ENCODE data around the gene EIF3J.
"Not testable (repeated sequence)": the region's sequence is repeated elsewhere in the genome, so short reads cannot be mapped to it uniquely, and the experiment has no call there.

The EIF3J gene, protein sequence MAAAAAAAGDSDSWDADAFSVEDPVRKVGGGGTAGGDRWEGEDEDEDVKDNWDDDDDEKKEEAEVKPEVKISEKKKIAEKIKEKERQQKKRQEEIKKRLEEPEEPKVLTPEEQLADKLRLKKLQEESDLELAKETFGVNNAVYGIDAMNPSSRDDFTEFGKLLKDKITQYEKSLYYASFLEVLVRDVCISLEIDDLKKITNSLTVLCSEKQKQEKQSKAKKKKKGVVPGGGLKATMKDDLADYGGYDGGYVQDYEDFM
- total RNA-seq: 93.1 reads per million, percentile 81 among the genes with 10 or more reads in this experiment

DNA sequence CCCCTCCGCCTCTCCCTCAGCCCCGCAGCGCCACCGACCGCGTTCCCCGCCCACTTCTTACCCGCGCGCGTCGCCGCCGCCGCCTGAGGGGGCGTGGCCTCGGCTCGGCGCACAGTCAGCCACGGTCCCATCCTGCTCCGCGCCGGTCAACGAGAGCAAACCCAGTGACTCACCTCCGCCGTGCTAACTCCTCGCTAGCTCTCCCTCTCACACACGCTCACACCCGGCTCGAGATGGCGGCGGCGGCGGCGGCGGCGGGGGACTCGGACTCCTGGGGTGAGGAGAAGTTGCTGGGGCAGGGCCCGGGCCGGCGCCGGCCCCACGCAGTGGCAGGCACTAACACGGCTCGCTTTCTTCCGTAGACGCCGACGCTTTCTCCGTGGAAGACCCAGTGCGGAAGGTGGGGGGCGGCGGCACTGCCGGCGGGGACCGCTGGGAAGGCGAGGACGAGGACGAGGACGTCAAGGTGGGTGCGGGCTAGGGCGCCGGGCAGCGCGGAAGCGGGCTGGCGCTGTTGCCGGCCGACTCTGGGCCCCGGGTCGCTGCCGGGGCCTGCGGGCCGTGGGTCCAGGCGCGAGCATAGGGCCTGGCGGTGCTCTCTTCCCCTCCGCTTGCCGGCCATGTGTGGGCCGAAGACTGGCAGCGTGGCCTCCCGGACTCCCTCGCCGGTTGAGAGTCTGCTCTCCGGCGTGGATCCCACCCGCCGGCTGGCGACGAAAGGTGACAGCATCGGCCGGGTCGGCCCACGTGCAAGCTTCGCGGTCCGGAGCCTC is at the start of gene EIF3J:
TSS of gene EIF3J (plus strand) at position 186 of the 773 bp plus-strand sequence. CDS start at position 234, 48 bp downstream.
- peak; percentile 92 for DNase-seq

DNA sequence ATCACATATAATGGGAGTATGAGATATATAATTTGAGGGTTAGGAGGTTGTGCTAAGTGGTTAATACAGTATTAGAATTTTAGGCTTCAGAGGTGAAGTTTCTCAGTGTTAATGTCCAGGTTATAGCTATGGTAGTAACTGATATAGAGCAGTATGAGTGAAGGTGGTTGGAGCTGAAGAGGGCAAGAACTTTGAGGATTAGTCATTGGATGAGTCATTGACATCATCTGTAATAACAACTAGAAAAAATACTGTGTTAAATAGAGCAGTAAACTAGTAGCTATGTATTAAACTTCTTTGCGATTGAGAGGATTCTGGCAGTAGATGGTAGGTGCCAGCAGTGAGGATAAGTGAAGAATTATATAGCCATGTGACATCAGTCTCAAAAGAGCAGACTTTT is 47.5 kb upstream of the EIF3J start:
- no peak for DNase-seq

DNA sequence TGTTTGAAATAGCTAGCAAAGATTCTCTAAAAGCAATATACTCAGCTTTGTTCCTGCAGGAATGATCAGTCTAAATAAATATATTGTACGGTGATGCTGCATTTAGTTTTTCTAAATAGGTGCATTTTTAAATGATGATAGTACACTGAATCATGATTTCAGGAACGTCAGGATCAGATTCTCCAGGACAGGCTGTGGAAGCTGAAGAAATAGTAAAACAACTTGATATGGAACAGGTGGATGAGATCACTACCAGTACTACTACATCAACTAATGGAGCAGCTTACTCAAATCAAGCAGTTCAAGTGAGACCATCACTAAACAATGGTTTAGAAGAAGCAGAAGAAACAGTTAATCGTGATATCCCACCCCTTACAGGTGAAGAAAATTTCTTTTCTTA is 46.3 kb upstream of the EIF3J start:
- DNase-seq: no peak

DNA sequence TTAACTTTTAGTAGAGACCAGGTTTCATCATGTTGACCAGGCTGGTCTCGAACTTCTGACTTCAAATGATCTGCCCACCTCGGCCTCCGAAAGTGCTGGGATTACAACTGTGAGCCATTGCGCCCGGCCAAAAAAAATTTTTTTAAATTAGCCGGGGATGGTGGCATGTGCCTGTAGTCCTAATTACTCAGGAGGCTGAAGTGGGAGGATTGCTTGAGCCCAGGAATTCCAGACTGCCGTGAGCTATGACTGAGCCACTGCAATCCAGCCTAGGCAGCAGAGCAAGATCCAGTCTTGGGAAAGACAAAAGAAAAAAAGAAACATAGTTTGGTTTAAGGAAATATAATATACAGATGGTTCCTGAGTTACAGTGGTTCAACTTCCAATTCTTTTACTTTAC is 44.9 kb upstream of the EIF3J start:
- no peak for DNase-seq

DNA sequence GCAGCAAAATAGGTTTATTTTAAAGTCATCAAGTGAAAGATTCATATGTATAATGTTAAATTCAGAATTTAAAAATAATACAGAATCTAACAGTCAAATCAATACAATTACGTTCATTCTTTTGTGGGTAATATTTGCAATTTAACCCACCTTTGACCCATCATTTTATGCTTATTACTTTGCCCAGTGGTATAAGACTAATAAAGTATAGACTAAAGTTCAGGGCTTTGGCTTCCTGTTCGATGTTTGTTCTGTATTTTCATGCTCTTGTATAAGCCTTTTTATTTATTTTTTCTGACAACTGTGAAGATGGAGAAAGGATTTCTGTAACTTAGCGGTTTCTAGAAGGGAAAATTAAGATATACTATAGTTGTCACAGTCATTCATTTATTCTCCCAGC is 44.3 kb upstream of the EIF3J start:
- DNase-seq: no peak

DNA sequence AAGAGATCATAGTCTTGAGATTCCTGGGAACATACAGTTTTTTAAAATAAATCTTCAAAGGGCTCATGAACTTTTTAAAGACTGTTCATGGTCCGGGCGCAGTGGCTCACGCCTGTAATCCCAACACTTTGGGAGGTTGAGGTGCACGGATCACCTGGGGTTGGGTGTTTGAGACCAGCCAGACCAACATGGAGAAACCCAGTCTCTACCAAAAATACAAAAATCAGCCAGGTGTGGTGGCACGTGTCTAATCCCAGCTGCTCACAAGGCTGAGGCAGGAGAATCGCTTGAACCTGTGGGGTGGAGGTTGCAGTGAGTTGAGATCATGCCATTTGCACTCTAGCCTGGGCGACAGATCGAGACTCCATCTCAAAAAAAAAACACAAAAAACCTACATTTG is 41.4 kb upstream of the EIF3J start:
- DNase-seq: no peak

DNA sequence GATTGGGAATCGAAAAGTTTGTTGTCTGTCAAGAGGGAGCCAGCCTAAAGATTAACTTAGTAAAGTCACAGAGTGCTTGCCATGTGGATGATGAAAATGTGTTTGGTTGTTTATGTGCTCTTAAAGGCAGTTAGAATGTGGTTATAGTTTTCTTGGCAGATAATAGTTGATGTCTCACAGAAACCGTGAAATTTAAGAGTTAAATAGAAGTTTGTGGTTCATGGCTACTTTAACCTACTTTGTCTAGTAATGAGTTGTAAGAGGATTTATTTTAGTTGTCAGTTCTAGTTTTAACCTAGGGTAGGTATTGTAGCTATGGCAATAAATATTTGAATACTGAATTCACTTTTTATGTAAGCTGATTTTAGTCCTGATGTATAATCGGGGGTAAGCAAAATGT is 36.4 kb upstream of the EIF3J start:
- no peak for DNase-seq

DNA sequence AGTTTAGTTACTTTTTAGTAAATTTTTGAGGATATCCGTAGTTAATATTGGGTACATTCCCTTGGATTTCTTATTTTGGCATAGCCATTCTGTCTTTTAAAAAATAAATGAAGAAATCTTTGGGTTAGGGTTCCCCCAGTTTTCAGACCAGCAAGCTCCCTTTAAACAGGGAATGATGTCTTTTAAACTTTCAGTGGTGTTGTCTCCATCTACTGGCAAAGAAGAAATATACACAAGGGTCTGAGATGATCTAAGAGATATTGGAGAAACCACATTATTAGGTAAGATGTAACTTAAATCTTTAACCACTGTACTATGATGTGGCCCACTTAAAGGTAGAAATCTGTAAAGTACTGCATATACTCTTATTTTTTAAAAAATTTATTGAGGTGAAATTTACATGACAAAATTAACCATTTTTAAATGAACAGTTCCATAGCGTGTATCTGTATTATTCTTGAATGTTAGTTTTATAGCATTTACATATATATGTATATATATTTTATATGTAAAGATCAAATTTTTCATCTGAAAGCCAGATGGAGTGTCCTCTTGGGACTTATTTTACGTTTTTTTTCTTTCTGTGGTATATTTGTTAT is 35.1 kb upstream of the EIF3J start:
- no peak for DNase-seq

DNA sequence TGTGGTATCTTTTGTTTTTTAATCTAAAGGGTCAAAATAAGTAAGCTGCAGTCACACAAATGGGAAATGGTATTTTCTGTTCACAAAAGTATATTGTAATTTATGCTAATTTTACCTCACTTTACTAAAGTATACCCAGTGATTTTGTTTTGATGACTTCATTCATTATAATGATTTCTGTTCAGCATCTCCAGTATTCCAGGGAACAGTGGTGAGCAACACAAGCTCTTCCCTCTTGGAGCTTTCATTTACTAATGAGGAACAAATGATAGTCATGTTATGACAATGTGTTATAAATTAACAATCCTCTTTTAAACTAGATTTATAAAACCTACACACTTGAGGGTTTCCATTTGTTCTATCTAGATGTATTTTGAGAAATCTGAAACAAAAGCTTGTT is 20.5 kb upstream of the EIF3J start:
- no peak for DNase-seq

DNA sequence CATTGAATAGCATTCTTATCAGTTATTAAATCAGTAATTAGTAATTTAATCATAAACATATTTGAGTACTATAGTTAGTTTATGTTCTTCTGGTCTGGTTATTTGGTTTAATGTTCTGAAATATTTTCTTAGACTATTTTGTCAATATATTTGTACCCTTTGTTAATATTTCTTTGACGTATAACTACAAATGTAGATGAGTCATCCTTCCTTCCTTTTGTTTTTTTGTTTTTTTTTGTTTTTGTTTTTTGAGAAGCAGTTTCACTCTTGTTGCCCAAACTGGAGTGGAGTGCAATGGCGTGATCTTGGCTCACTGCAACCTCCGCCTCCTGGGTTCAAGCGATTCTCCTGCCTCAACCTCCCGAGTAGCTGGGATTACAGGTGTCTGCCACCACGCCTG is 17.4 kb upstream of the EIF3J start:
- DNase-seq: no peak

DNA sequence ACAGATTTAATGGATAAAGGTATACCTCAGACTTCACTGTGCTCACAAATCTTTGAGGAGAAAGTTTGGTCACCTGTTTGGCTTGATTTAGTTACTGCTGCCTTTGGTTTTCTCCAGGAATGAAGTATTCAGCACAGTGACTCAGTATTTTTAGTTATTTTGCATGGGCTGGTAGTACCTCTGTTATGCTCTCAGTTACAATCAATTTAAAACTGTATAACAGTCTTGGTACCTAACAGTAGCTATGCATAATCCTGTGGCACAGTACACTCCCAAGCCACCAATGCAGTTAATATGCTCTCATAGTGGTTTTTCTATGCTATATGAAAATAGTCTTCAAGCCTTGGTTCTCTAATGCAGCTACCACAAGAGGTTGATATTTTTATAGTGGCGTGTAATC is 11.9 kb upstream of the EIF3J start:
- DNase-seq: no peak

DNA sequence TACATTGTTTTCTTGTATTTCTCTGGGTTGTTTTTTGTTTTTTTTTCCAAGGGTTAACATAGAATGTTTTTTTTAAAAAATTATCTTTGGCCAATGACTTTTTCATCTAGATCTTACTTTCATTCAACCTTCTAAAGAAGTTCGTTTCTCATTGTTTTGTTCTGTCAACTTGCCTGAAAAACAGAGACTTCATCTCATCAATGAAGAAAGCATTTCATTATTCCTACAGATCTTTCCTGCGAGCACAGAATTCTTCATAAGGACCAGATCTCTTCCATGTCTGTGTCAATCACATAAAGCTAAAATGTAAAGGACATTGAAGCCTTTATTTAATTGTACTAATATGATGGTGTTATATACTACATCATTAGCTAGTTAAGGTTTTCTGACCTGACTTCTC is 9.7 kb upstream of the EIF3J start:
- no peak for DNase-seq

DNA sequence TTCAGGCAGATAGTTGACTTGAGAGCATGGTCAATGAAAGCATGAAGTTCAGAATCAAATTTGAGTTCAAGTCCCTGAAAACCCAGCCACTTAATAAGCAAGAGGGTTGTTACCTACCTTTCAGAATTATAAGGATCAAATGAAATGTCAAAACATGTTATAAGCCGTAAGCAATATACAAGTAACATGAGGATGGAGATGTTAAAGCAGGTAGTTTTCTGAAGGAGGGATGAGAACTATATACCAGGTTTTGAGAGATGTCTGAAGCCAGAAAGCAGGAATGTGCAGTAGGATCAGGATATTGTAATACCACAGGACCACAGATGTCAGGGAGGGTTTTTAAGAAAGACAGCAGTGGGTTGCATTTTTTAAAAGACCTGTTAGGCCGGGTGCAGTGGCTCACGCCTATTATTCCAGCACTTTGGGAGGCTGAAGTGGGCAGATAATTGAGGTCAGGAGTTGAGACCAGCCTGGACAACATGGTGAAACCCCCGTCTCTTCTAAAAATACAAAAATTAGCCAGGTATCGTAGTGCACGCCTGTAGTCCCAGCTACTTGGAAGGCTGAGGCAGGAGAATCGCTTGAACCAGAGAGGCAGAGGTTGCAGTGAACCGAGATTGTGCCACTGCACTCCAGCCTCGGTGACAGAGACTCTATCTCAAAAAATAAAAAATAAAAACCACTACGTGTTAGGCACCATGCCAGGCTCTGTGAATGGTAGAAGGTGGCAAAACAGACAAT is 6.9 kb upstream of the EIF3J start:
- no peak for DNase-seq

DNA sequence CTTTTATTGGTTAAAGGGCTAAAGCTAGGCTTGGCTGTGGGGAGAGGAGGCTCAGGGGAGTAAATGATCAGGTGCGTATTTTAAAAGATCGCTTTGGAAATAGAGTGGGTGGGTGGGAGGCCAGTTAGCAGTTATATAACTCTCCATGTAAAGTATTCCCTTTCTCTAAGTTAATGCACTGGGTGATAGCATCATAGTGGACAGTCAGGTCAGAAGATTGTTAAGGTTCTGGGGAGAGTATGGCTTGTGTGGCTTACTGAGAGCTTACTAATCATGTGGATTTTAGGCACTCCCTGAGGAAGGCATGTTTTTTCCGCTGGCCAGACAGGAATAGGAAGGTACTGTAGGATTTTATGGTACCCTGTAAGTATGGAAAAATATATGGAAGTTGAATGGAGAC is 6.3 kb upstream of the EIF3J start:
- no peak for DNase-seq

DNA sequence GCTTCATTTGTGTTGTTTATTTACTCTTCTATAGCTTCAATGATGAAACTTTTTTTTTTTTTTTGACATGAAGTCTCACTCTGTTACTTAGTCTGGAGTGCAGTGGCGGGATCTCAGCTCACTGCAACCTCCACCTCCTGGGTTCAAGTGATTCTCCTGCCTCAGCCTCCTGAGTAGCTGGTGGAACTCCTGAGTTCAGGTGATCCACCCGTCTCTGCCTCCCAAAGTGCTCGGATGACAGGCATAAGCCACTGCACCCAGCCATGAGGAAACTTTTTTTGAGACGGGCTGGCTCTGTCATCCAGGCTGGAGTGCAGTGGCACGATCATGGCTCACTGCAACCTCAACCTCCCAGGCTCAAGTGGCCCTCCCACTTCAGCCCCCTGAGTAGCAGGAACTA is 4.7 kb upstream of the EIF3J start:
- DNase-seq: not testable (repeated sequence)

DNA sequence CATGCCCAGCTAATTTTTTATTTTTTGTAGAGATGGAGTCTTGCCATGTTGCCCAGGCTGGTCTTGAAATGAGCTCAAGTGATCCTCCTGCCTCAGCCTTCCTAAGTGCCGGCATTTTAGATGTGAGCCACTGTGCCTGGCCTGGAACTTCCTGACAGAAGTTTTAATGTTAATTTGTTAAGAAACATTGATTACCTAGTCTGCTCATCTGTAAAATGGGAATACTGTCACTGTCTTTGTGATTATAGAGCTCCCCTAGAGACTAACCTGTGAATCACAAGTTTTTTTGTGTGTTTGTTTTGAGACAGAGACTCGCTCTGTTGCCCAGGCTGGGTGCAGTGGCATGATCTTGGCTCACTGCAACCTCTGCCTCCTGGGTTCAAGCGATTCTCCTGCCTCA is 4.3 kb upstream of the EIF3J start:
- no peak for DNase-seq

DNA sequence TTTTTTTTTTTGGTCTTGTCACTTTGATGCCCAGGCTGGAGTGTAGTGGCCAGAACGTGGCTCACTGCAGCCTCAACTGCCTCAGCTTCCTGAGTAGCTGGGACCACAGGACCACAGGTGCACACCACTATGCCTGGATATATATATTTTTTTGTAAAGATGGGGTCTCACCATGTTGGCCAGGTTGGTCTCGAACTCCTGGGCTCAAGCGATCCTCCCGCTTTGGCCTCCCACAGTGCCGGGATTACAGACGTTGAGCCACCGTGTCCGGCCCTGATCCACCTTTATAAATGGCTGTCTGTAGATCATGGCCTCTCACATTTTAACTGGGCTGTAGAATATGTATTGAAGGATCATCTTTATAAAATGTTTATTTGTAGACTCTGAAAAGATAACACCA is 1.9 kb upstream of the EIF3J start:
- DNase-seq: no peak

DNA sequence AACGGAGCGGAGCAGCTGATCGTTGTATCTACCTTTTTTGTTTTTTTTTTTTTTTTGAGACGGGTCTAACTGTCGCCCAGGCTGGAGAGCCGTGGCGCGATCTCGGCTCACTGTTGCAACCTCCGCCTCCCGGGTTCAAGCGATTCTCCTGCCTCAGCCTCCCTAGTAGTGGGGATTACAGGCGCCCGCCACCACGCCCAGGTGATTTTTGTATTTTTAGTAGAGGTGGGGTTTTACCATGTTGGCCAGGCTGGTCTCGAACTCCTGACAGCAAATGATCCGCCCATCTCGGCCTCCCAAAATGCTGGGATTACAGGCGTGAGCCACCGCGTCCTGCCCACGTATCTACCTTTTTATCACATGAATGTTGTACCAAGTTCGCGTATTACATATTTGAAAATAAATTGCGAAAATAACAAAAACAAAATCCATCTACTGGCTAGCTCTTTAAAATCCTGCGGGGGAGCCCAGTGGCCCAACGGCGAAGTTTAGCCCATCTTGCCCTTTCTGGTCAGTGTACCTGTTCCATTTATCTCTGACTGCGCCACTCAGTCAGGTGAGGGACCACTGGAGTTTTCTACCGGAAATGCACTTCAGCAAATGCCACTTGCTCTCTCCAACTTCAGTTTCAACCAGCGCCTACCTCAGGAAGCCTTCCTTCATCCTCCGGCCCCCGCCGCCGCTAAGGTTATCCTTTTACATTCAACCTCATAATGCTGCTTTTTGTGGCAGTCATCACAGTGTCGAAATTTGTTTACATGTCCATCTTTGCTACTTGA is 1.2 kb upstream of the EIF3J start:
- peak; percentile 15 for DNase-seq

DNA sequence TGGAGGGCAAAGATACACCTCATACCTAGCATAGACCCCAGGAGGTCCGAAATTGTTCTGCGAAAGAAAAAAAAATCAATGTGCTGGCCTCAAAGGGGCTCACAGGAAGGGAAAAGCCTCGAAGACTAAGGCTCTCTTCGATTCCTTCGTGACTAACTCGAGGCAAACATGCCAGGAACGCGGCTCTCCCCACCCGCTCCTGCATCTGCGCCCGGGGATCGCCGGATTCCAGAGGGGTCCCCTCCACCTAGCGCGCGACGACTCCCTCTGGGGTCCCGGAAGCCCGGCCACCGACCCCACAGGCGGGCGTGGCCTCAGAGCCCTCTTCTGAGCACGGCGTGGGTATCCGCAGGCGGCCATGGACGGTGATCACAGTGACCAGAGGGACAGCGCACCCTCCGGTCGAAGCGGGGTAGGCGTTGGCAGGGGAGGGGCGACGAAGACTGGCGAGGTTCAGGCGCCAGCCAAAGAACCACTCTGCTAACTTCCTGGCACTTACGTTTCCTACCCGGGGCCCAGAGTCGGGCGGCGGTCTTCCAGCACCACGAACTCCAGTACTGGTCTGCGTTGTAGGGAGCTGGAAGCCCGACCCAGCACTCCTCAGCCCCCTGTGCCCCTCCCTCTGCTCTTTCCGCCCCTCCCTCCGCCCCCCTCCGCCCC is 515 bp upstream of the EIF3J start:
- no peak for DNase-seq

DNA sequence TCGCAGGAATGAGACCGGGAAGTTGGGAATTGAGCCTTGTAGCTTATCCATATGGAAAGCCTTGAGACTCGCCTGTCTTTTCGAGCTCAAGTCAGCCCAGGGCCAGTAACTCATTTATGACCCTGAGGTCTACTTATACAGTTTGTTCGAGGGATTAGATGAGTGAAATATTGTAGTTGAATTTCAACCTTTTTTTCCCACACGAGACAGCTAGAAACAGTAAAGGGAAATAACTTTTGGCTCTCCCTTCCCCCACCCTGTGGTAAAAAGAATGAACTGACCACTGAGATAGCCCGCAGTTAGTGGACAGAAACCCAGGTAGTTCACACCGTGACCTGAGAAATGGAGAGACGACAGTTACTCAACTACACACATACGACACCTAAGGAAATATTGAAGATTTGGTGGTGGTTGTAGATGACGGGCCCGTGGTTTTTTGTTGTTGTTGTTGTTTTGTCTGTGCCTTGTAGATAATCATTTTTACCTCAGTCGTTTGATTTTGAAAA is 841 bp downstream of the EIF3J start:
- no peak for DNase-seq

DNA sequence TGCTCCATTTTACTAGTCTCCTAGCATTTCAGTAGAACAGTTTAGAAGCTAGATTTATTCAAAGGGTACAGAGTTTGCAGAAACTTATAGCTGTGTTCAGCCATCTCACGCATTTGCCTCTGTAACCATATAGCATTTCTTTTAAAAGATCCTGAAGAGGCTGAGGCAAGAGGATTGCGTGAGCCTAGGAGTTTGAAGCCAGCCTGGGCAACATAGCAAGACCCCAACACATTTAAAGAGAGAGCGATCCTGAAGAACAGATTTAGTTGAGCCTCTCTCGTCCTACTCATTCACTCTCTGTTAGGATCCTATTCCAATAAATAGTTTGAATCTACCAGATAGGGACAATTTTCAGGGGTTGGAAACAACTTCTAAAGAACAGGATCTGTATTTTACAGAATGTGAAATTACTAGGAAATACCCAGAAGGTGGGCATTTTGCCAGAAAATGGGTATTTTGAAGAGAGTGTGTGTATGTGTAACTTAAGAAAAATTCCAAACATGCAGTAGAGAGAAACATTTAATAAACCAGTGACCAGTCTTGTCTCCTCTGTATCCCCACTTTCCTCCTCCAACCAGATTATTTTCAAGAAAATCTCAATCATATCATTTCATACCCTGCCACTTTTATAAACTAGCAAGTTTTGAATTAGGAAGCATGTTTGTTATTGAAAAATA is 4.5 kb downstream of the EIF3J start:
- no peak for DNase-seq

Measured in effector CD4-positive, alpha-beta T cell (primary cell).